Right forelimb (tissue), 1 donor: ENCODE measurements around the gene SELP.
"Not testable (repeated sequence)": the region's sequence is repeated elsewhere in the genome, so short reads cannot be mapped to it uniquely, and the experiment has no call there.

Experiments
- DNase-seq: peaks from one replicate; pipeline ENCODE4 v3.0.0-alpha.2; 2018

Gene SELP

GRCh38 chr1:169630006-169630405 lies at the start of gene SELP:
TSS of gene SELP (minus strand) at chr1:169630124. CDS start at chr1:169630074, 50 bp downstream.
- no peak for DNase-seq

GRCh38 chr1:169679692-169680091 lies 49.8 kb upstream of the SELP start:
- DNase-seq: no peak

- DNase-seq: no peak
These were observed 46.1 kb upstream of the SELP start for GRCh38 chr1:169676001-169676400.

- DNase-seq: no peak
These were observed 40.9 kb upstream of the SELP start for GRCh38 chr1:169670836-169671235.

- DNase-seq: not testable (repeated sequence)
These were observed 40.3 kb upstream of the SELP start for GRCh38 chr1:169670244-169670643.

- not testable (repeated sequence) for DNase-seq
These were observed 38.0 kb upstream of the SELP start for GRCh38 chr1:169667699-169668596.

- DNase-seq: not testable (repeated sequence)
These were observed 37.3 kb upstream of the SELP start for GRCh38 chr1:169667227-169667639.

- DNase-seq: not testable (repeated sequence)
These were observed 32.8 kb upstream of the SELP start for GRCh38 chr1:169662680-169663079.

- DNase-seq: not testable (repeated sequence)
These were observed 31.1 kb upstream of the SELP start for GRCh38 chr1:169661066-169661465.

- not testable (repeated sequence) for DNase-seq
These were observed 28.9 kb upstream of the SELP start for GRCh38 chr1:169658777-169659176.

GRCh38 chr1:169653873-169654272 lies 23.9 kb upstream of the SELP start:
- DNase-seq: no peak

- DNase-seq: no peak
These were observed 21.1 kb upstream of the SELP start for GRCh38 chr1:169651035-169651434.

- no peak for DNase-seq
These were observed 20.6 kb upstream of the SELP start for GRCh38 chr1:169650551-169650950.

GRCh38 chr1:169648709-169649108 lies 18.8 kb upstream of the SELP start:
- DNase-seq: no peak

GRCh38 chr1:169648187-169648586 lies 18.3 kb upstream of the SELP start:
- no peak for DNase-seq

- no peak for DNase-seq
These were observed 17.6 kb upstream of the SELP start for GRCh38 chr1:169647512-169647911.

- no peak for DNase-seq
These were observed 14.4 kb upstream of the SELP start for GRCh38 chr1:169644297-169644696.

- DNase-seq: no peak
These were observed 5.0 kb upstream of the SELP start for GRCh38 chr1:169634877-169635276.

- DNase-seq: no peak
These were observed 4.2 kb upstream of the SELP start for GRCh38 chr1:169634145-169634544.

- DNase-seq: no peak
These were observed 1.3 kb upstream of the SELP start for GRCh38 chr1:169631249-169631648.

- no peak for DNase-seq
These were observed 5.0 kb downstream of the SELP start for GRCh38 chr1:169624912-169625311.

- no peak for DNase-seq
These were observed 5.8 kb downstream of the SELP start for GRCh38 chr1:169624122-169624521.

- DNase-seq: no peak
These were observed 6.6 kb downstream of the SELP start for GRCh38 chr1:169623132-169623926.

GRCh38 chr1:169620565-169620964 lies 9.4 kb downstream of the SELP start:
- DNase-seq: no peak
